Stimulated activated CD4-positive, alpha-beta T cell treated with anti-CD3 and anti-CD28 coated beads, Interleukin-2, amount 100 ng/mL, for 24 hours (primary cell): Measurements from ENCODE around the gene CDO1.

Experiments
- DNase-seq, 2 donors: peaks; one replicate each; pipeline ENCODE4 v3.0.0-alpha.2; 2020

Gene CDO1

DNA sequence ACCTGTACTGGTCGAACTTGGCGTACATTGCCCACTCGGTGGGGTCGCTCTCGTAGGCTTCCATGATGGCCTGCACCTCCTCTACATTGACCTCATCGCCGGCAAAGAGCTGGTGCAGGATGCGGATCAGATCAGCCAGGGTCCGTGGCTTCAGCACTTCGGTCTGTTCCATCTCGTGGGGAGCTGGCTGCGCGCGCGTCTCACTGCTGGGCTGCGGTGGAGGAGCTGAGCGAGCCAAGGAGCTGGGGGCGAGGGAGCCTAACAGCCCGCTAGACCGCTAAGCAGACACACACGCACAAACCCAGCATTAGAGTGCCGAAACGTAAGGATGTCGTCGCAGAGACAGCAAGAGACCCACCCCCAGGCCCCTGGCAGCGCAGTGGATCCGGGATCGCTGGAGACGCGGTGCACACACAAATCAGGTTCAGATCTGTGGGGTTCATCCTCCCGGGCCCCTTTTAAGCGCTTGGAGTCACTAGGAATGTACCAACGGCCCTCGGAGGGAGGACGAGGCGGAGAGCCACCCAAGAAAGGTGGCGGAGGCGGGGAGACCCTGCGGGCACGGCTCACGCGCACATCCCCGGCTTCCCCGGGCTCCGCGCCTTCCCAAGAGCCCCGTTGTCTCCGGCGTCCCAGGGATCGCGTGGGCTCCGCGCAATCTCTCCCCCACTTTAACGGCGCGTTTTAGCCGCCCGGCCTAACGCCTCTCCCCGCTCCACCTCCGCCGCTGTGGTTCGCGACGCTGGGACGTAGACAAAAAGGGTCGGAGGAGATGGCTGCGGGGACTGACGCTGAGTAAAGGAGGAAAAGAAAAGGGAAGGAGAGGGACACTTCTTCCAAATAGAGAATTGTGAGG is at the start of gene CDO1:
CDO1 (minus strand) TSS at position 434 of the 856 bp plus-strand sequence; CDS start at position 172, 262 bp downstream.
- peak; percentile 37 to 38 for DNase-seq

GRCh38 chr5:115859378-115859777 is 42.9 kb upstream of the CDO1 start:
- no peak for DNase-seq

DNA sequence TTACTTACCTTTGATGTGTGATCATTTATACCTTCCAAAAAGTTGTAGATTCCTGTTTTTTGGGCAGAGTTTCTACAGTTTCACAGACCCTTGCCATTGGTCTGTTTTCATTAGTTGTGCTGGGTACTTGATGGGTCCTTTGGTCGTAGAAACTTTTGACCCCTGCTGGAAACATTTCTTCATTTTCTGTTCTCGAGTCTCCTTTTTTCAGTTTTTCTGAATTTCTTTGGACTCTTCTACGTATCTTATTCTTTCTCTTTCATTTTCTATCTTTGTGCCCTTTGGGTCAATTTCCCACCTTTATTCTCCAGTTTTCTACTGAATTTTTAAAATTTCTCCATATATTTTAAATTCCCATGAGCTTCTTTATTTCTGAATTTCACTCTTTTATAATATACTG is 41.9 kb upstream of the CDO1 start:
- DNase-seq: no peak

DNA sequence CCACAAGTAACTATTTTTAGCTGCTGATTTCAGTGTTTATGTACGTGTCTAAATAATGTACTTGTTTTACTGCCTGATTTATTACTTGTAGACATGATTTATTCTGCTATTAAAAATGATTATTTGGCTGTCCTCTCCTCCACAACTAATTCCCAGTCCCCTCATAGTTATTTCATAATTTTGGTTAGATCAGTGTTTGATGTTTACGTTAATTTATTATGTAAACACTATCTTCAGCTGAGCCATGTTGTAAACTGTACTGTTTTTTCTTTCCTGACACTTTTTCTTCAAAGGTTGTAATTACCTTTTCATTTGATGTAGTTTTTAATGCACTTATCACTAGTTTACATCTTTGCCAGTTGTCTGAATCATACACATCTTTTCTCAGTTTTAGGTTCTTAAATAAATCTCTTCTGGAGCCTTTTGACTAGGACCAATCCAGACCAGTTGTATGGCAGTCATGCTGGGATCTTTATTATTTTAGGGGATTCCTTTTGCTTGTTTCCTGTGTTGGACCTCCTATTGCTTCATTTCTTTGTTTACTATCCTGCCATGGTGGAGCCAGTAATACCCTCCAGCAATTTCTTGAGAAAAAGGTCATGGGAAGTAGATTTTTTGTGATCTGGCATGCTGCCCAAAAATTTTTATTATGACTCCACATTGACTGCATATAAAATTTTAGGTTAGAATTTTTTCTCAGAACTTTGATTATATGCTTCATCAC is 41.3 kb upstream of the CDO1 start:
- no peak for DNase-seq

- no peak for DNase-seq
Measured at GRCh38 chr5:115857057-115857479, 40.6 kb upstream of the CDO1 start.

DNA sequence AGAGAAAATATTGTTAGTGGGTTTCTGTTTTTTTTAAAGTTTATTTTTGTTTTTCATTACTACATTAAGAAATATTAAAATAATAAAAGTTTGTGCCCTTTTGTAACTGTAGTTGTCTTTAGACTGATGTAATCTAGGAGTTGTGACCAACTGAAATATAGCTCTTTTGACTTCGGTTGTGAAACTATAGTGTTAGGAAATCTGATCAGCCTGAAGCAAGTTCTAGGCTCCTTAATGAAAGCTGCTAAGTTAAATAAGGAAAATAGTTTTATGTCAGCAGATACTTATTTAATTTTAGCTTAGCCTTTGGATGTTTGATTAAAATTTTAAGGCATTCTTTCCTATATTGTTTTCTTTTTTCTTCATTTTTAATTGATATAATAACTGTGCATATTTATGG is 39.5 kb upstream of the CDO1 start:
- DNase-seq: no peak

- DNase-seq: no peak
Measured at GRCh38 chr5:115854139-115854538, 37.7 kb upstream of the CDO1 start.

DNA sequence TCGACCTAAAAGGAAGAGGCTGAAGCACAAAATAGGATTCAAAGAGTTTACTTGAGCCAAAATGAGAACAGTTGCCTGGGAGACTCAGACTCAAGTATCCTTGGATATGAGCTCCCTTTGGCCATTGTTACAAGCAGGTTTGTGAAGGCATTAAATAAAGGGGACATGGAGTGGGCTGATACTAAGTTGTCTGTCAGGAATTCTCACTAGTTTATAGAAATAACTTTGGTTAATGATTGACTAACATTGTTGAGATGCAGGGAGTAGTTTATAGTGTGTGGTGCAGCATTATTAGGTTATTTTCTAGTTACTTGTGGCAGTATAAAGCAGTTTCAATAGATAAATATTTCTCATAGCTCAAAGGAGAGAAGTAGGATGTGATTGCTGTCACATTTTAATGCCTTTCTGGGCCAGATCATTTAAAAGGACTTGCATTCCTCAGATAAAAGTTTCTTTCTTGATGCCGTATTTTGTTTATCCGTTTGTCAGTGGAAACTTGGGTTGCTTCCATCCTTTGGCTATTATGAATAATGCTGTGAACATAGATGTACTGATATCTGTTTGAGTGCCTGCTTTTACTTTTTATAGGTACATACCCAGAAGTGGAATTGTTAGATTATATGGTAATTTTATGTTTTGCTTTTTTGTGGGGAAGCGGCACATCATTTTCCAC is 34.4 kb upstream of the CDO1 start:
- no peak for DNase-seq

- no peak for DNase-seq
Measured at GRCh38 chr5:115849258-115849798, 32.9 kb upstream of the CDO1 start.

- no peak for DNase-seq
Measured at GRCh38 chr5:115847290-115847689, 30.8 kb upstream of the CDO1 start.

- DNase-seq: no peak
Measured at GRCh38 chr5:115844321-115844817, 27.9 kb upstream of the CDO1 start.

GRCh38 chr5:115843444-115844130 is 27.1 kb upstream of the CDO1 start:
- no peak for DNase-seq

DNA sequence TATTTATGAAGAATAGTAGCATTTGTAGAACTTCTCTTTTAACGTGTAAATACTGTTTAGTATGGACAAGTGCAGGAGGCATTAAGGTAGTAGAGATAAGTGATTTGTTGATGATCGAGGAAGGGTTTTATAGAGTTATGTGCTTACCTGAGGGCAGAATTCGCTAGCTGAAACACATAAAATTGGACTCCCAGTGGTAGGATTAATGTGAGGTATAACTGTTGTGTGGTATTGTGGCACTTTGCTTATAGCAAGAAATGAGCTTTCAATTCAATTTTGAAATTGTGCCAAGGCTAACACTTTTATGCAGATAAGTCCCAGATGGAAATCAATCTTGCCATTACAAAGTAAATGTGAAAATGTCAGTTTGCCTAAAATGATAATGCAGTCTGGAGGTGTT is 26.5 kb upstream of the CDO1 start:
- DNase-seq: no peak

GRCh38 chr5:115842089-115842935 is 25.9 kb upstream of the CDO1 start:
- peak; percentile 34 for DNase-seq

GRCh38 chr5:115841382-115842088 is 25.1 kb upstream of the CDO1 start, which contains the start of the genes AP3S1 and ATG12:
AP3S1 (plus strand) TSS chr5:115841935; CDS start chr5:115842038, 103 bp downstream.
ATG12 (minus strand) TSS chr5:115841565; CDS start chr5:115841552, 13 bp downstream.
- peak; percentile 90 to 91 for DNase-seq

GRCh38 chr5:115840873-115841272 is 24.4 kb upstream of the CDO1 start:
- DNase-seq: no peak

GRCh38 chr5:115838885-115839518 is 22.5 kb upstream of the CDO1 start:
- DNase-seq: peak in 1 of 2 donors; percentile 22

DNA sequence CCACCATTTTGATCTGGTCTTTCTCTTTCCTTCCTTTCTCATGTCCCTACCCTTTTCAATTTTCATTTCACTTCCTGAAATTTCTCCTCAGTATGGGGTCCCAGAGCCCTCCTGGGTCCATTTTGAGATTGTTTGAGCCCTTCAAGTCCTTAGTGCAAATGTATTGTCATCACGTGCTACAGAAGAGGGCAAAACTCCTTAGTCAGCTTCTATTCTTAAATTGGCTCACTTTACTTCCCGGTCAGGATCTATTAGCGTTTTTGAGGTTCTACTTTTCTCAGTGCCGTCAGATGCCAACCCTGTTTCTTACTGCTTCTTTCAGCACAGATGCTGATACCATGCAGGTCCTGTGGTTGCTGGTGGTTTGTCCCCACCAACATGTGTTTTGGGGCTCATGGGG is 19.0 kb upstream of the CDO1 start:
- no peak for DNase-seq

DNA sequence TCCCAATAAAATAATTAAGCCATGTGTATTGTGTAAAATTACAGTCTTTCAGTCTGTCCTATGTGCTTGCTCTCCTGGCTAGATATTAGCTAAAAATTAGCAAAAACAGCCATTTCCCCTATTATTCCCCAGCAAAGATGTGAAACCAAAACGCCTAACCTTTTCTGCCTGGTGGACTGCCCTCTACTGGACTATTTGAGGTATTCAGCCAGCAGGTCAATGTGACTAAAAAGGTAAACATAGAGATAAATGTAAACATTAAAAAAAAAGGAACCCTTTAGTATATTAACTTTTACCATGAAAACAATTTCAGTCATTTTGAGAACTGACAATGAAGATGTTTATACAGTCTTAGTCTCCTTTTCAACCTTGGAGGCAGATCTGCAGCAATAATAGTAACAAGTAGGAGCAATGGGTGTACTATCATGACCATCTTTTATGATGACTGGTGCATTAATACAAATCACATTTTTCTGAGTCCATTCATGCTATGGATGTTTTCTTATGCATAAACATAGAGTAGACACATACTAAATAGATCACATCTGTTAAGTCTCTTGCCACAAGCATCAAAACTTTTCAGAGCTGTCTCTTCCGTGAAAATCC is 14.8 kb upstream of the CDO1 start:
- DNase-seq: no peak

DNA sequence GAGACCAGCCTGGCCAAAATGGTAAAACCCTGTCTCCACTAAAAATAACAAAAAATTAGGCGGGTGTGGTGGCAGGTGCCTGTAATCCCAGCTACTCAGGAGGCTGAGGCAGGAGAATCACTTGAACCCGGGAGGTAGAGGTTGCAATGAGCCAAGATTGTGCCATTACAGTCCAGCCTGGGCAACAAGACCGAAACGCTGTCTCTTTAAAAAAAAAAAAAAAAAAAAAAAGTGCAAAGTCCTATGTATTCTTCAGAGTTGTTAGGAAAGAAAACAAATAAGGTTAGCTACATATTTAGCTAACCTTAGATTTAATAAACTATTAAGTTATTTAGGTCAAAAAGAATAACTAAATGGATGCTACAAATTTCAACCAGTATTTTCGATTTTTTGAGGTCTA is 13.5 kb upstream of the CDO1 start:
- DNase-seq: no peak
